CD4-positive, alpha-beta T cell (primary cell): ENCODE results near the gene ADRB2. TPM values are rescaled to one million over a fixed set of nuclear protein-coding genes. Genes with fewer than 3 reads are reported as not detected.

Source experiments
- ATAC-seq: fragments of 200-7000 bp; cut with Tn5 transposase; one replicate; pipeline ENCODE4 v1.10.0; 2022; ENCODE audit warnings: mild to moderate bottlenecking; ENCODE audit not compliant: poor library complexity
- CTCF ChIA-PET: fragments of 350-600 bp; sonication (Branson Sonifier 250); formaldehyde crosslinking; loops from one replicate; lab custom pipeline; 2021; ENCODE audit warnings: antibody characterized with exemption, inconsistent platforms; lab: Charles Lee
- POLR2A ChIA-PET: fragments of 350-600 bp; sonication (Branson Sonifier 250); formaldehyde crosslinking; loops from one replicate; lab custom pipeline; 2021; ENCODE audit warnings: antibody characterized with exemption, inconsistent platforms; lab: Charles Lee
- DNase-seq, 14 experiments: peaks; one replicate each; pipeline ENCODE4 v3.0.0-alpha.2; 2013 to 2020; ENCODE audit warnings: mixed read lengths in 2 of 14
- H3K27ac ChIP-seq, 2 donors: one replicate each; pipeline versions ENCODE4 v1.5.1 to v1.7.0; 2013; ENCODE audit warnings: low read length in 2 of 2, low read depth in 1 of 2, mild to moderate bottlenecking in 1 of 2
- H3K27me3 ChIP-seq, 2 experiments: 1 replicate in 1 of 2; 2 replicates in 1 of 2; pipeline versions ENCODE4 v1.6.1 to v1.7.0; 2013; ENCODE audit warnings: low read length in 2 of 2, control low read depth in 1 of 2, mild to moderate bottlenecking in 1 of 2, moderate library complexity in 1 of 2; ENCODE audit not compliant: insufficient read depth in 2 of 2, control insufficient read depth in 1 of 2
- H3K36me3 ChIP-seq: one replicate; pipeline ENCODE4 v1.6.1; 2013; ENCODE audit warnings: low read length, control low read depth; ENCODE audit not compliant: insufficient read depth
- H3K4me1 ChIP-seq: one replicate; pipeline ENCODE4 v1.6.1; 2013; ENCODE audit warnings: low read length, control low read depth; ENCODE audit not compliant: insufficient read depth
- H3K4me3 ChIP-seq: one replicate; pipeline ENCODE4 v1.5.1; 2013; ENCODE audit warnings: mild to moderate bottlenecking, low read length, moderate library complexity
- H3K9me3 ChIP-seq, 2 experiments: 1 replicate in 1 of 2; 2 replicates in 1 of 2; pipeline versions ENCODE4 v1.6.1 to v1.7.0; 2013; ENCODE audit warnings: low read length in 2 of 2, mild to moderate bottlenecking in 2 of 2, control low read depth in 1 of 2, moderate library complexity in 1 of 2; ENCODE audit not compliant: control insufficient read depth in 1 of 2, insufficient read depth in 1 of 2
- H3K27ac Mint-ChIP-seq: one replicate; pipeline ENCODE4 v1.8.0; 2020; ENCODE audit warnings: mixed read lengths
- H3K27me3 Mint-ChIP-seq: one replicate; pipeline ENCODE4 v1.8.0; 2021; ENCODE audit warnings: mixed read lengths
- H3K36me3 Mint-ChIP-seq: one replicate; pipeline ENCODE4 v1.8.0; 2021; ENCODE audit warnings: low read depth, mixed read lengths
- H3K4me1 Mint-ChIP-seq: one replicate; pipeline ENCODE4 v1.8.0; 2021; ENCODE audit warnings: low read depth, mixed read lengths
- H3K4me3 Mint-ChIP-seq: one replicate; pipeline ENCODE4 v1.8.0; 2020; ENCODE audit warnings: mild to moderate bottlenecking, mixed read lengths
- H3K9me3 Mint-ChIP-seq: one replicate; pipeline ENCODE4 v1.8.0; 2020; ENCODE audit warnings: mixed read lengths
- CTCF ChIP-seq: fragments of 200-600 bp; IDR thresholded peaks from one replicate; pipeline ENCODE4 v1.8.0; 2022; ENCODE audit warnings: antibody characterized with exemption, mild to moderate bottlenecking
- intact Hi-C, 2 experiments: fragments of 100-400 bp; cut with DNase I in 1 of 2; cut with micrococcal nuclease in 1 of 2; formaldehyde crosslinking; loops; one replicate each; pipeline versions ENCODE4 v1.15.1 to v1.9.0; 2023 to 2025; cut with DNase I, micrococcal nuclease
- total RNA-seq, 174 experiments: library from RNA in 2 of 174; stranded (reverse) in 2 of 174; gene quantifications; one replicate each; pipeline ENCODE4 v1.2.3 and lab custom pipeline; 2021 to 2026

The ADRB2 gene
- total RNA-seq, 2 experiments from 2014 or later = 1.2 to 1.6 TPM

DNA sequence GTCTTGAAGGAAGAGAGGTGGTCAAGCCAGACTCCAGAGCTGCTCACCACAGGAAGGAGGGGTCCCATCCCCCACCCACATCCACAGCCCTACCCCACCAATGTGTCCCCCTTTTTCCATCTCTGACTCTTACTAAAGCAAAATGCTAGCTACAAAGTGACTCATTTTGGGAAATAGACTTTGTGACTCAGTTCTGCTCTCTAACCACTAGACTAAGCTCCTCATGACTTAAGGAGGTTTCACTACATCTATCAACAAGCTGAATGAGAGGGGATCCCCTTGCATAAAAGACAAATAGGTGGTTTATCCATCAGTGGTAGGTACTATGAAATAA, 35.1 kb upstream of the ADRB2 start:
- H3K27ac ChIP-seq = no peak overlapping the region
- Mint-ChIP-seq H3K27me3 (peaks cover 11% of the 10 kb centered on the region), H3K36me3 (no peaks in the 10 kb centered on the region), H3K4me1 (no peaks in the 10 kb centered on the region), H3K27ac (no peak overlapping the region), H3K9me3 (no peaks in the 10 kb centered on the region), H3K4me3 (no peak overlapping the region)
- H3K27me3 ChIP-seq = no peaks in the 10 kb centered on the region
- intact Hi-C loops = no loop called here
- no peaks in the 10 kb centered on the region for H3K36me3 ChIP-seq
- ATAC-seq (no peak), DNase-seq (peak in 2 of 14 experiments; percentile 40 to 58)
- H3K4me3 ChIP-seq = no peak overlapping the region
- no peak for TF ChIP-seq CTCF
- no peaks in the 10 kb centered on the region for H3K4me1 ChIP-seq
- POLR2A ChIA-PET = no interaction called here
- H3K9me3 ChIP-seq = no peaks in the 10 kb centered on the region
- CTCF ChIA-PET = no interaction called here

DNA sequence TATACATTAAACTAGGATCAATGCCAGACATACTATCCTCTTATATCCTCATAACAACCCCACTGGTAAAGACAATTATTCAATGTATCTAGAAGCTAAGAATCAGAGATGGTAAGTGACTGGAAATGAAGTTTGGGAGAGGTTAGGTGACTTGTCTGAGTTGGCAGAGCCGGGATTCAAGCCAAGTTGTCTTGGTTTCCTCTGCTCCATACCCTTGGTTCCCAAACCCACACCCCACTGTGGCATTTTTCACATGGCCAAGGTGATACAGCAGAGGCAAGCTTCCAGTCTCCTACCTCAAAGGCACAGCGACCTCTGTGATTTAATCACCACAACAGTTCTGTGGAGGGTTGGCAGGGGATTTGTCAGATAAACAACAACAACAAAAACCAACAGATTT, 34.7 kb upstream of the ADRB2 start:
- no peaks in the 10 kb centered on the region for H3K4me1 ChIP-seq
- no peaks in the 10 kb centered on the region for H3K36me3 ChIP-seq
- POLR2A ChIA-PET = no interaction called here
- no peak overlapping the region for H3K27ac ChIP-seq
- Mint-ChIP-seq H3K9me3 (no peaks in the 10 kb centered on the region), H3K4me3 (no peak overlapping the region), H3K36me3 (no peaks in the 10 kb centered on the region), H3K27me3 (peaks cover 11% of the 10 kb centered on the region), H3K27ac (no peak overlapping the region), H3K4me1 (no peaks in the 10 kb centered on the region)
- CTCF ChIA-PET = no interaction called here
- no peak for TF ChIP-seq CTCF
- H3K27me3 ChIP-seq = no peaks in the 10 kb centered on the region
- intact Hi-C loops = no loop called here
- DNase-seq (no peak), ATAC-seq (no peak)
- H3K9me3 ChIP-seq = no peaks in the 10 kb centered on the region
- no peak overlapping the region for H3K4me3 ChIP-seq

- Histone ChIP-seq H3K36me3 (no peaks in the 10 kb centered on the region), H3K4me1 (no peaks in the 10 kb centered on the region), H3K27ac (no peak overlapping the region), H3K4me3 (no peak overlapping the region), H3K9me3 (no peaks in the 10 kb centered on the region), H3K27me3 (no peaks in the 10 kb centered on the region)
- ChIA-PET POLR2A (no interaction called here), CTCF (no interaction called here)
- no peak overlapping the region for H3K4me3 Mint-ChIP-seq
- intact Hi-C loops = no loop called here
- H3K9me3 Mint-ChIP-seq = no peaks in the 10 kb centered on the region
- H3K27me3 Mint-ChIP-seq = peaks cover 11% of the 10 kb centered on the region
- TF ChIP-seq CTCF = no peak
- DNase-seq (peak in 2 of 14 experiments; percentile 31 to 49), ATAC-seq (no peak)
- no peaks in the 10 kb centered on the region for H3K4me1 Mint-ChIP-seq
- no peak overlapping the region for H3K27ac Mint-ChIP-seq
- H3K36me3 Mint-ChIP-seq = no peaks in the 10 kb centered on the region
Measured at GRCh38 chr5:148792744-148793143, 33.7 kb upstream of the ADRB2 start.
